NCI-H2196 treated with DMSO at 0.1 percent for 48 hours (cell line): ENCODE results near the gene CTNND2.
"Not testable (repeated sequence)": the region's sequence is repeated elsewhere in the genome, so short reads cannot be mapped to it uniquely, and the experiment has no call there.

Source experiments
- DNase-seq: peaks from one replicate; lab custom pipeline; 2025; ENCODE audit not compliant: unreplicated experiment; lab: John Stamatoyannopoulos, UW

CTNND2 gene

DNA sequence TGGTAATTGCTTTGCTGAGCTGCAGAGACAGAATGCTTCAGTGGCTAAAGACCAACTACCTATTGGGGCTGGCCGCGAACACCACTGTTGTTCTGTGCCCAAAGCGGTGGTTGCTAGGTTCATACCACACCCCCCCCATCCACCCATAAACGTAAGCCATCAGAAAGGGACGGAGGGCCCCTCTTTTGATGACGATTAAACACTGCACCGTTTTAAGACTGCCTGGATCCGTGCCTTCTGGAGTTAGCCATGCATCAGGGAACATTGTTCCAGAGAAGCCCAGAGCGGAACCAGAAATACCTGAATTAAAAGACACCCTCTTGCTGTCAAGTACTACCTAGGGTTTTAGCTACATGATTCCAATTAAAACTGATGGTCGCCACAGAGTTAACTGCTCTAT lies 774.1 kb downstream of the CTNND2 start:
- DNase-seq: no peak

DNA sequence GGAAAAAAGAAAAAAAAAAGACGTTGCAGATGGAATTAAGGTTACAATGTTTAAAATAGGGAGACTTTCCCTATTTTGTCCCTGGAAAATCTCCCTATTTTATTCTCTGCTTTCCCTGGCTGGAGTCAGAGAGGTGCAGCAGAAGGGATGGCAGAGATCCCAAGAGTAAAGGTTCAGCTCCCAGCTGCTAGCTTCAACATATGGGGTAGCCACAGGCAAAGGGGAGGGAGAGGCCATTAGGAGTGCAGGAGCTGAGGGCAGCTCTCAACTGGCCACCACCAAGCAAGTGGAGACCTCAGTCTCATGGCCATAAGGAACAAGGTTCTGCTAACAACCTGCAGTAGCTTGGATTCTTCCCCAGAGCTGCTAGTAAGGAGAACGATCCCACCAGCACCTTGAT lies 776.2 kb downstream of the CTNND2 start:
- no peak for DNase-seq

DNA sequence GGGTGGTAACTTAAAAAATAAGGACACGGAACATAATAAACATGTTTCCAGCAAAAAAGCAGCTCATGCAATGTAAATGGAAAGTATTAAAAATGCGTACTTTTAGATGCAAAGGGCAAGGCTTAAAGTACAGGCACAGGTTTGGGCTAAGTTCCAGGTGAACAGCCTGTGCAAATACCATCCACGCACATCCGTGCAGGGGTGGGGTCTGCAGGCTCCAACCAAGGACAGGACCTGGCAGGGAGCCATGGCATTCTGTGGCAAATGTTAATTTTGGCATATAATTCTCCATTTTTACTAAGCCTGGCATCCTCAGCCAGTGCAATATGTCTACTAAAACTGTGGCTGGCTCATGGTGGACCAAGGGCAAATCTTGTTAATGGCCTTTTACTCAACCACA lies 777.4 kb downstream of the CTNND2 start:
- DNase-seq: no peak

DNA sequence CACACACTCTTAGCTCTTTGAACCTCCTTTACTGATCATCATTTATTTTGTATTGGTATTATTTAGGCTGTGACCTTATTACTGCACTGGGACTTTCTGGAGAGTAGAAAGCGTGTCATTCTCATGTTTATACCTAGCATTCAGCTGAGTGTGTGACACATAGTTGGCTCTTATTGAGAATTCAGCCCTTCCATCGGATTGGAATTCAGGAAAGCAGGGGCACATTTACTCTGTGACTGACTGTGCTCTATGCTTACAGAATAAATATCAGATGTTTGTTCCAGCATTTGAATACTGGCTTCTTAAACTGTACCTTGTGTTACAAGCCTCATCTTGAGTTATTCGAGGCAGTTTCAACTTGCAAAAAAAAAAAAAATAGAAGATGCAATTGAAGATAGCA lies 782.4 kb downstream of the CTNND2 start:
- no peak for DNase-seq

DNA sequence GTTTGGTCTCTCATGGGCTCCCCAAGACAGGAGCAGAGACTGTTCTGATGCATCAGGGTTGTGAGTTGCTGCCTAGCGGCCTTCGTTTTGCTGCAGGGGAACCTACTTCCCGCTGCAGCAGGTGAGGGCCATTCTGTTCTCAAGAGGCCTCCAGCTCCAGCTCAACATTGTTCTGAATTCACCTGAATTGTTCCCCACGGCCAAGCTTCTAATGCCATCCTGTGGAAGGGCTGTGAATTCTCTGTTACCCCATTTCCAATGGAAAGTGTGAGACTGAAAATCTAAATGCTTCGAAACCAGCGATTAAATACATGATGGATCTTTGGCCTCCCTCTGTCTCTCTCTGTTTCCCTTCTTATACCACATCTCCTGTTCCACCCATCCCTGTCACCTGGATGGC lies 794.1 kb downstream of the CTNND2 start:
- no peak for DNase-seq

DNA sequence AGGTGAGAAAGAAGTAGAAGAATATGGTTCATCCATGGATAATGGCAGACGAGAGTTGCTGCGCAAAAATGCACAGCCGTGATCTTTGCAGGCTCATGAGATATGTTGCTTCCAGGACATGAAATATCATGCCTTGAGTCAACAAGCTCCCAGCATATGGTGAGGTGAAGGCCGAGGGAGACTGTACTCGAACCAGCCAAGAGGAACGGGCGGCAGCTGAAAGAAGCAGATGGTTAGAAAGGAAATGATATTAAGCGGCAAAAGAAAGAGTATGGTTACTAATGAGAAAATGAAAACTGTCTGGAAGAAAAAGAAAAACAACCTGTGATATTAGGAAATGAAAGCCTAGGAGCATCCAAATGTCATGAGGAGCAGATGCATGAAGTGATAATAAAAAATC lies 798.5 kb downstream of the CTNND2 start:
- no peak for DNase-seq

DNA sequence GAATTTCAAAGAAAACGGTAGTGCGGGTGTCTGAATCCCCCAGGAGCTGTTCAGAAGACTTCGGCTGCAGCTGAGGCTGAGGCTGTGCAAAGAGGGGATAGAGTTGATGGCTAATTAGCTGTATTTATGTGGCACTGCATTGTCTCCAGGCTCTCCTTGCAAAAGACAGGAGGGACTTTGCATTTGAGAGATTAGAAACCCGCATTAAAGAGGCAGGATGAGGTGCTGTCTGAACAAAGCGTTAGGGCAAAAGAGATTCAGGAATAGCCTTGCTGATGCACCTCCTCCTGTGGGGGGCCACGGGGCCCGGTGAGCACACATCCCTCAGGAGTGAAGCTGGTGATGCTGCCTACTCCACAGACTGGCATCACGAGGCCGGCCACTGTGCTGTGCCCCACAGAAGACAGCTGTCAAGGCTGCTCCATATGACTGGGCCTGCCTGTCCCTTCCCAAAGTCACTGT lies 799.6 kb downstream of the CTNND2 start:
- DNase-seq: no peak

DNA sequence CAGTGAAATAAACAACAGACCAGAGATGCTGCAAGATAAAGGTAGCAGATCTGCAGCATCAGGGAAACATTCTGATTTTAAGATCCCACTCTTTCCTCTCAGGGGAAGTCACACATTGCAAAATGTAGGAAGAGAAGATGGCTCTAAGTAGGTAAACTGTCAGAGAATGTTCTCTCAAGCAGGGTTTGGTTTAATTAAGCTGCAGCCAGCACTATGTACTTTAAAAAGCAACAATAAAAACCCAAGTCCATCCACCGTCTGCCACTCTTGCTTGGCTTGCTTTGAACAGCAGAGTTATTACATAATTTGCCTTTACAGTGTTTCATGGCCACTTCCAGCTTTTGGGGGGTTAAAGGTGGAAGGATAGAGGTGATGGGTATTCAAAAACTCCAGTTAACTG lies 800.0 kb downstream of the CTNND2 start:
- DNase-seq: no peak

DNA sequence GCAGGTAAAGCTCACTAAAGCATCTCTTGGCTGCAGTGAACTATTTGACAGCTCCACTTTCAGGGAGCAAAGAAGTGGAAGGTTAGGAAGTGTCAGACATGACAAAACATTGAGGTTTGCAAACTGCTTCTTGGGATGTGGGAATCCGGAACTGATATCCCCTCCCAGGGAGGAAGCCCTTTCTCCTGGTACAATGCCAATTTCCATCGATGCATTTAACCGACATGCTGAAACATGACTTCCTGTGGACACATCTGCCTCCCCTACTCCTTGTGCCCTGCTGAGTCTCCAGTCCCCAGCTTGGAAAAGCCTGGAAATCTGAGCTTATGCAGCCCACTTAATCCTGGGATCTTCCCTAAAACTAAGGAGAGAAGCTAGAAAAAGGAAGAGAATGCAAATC lies 820.1 kb downstream of the CTNND2 start:
- no peak for DNase-seq

DNA sequence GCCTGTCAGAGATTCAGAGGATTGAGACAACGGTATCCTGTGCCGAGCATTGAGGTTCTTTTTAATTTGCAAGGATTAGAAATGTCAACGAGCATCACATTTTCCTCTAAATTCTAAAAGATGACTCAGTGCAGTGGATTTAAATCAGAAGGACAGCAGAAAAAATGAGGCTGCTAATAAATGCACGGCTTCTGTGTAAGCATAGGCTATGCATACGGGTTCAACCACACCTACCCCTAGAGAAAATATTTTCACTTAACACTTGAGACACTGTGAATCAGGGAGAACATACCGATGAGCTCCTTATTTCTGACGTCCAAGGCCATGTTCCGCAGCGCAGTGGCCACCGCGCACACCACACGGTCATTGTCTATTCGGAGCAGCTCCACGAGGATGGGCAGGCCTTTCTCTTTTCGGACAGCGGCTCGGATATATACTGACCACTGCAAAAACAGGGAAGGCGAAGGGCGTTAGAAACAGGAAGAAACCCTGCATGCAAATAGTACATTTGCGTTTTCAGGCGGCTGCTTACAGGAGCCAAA lies 821.8 kb downstream of the CTNND2 start:
- DNase-seq: no peak

DNA sequence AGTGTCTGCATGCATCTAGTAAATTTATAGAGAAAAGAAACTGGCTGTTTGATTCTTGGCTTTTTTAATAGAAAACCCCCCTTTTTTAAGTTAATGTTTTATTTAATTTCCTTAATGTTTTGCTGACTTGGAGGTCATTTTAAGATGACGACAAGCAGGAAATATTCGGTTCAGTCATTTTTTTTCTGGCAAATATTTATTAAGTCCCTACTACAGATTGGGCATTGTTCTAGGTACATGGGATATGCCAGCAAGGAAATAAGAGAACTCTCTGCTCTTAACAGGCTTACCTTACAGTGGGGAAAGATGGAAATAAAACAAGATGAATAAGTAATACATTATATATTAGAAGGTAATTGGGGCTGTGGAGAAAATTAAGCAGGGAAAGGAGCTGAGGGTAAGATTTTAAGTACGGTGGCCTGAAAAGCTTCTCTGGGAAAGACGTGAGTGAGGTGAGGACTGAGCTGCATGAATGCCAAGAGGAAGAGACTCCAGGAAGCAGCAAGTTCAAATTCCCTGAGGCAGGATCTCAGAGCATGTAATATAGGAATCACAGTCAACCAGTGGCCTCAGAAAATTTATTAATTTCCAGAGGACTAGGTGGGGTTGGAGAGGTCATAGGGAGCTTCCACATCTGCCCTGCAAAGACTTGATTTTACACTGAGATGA lies 827.2 kb downstream of the CTNND2 start:
- no peak for DNase-seq

DNA sequence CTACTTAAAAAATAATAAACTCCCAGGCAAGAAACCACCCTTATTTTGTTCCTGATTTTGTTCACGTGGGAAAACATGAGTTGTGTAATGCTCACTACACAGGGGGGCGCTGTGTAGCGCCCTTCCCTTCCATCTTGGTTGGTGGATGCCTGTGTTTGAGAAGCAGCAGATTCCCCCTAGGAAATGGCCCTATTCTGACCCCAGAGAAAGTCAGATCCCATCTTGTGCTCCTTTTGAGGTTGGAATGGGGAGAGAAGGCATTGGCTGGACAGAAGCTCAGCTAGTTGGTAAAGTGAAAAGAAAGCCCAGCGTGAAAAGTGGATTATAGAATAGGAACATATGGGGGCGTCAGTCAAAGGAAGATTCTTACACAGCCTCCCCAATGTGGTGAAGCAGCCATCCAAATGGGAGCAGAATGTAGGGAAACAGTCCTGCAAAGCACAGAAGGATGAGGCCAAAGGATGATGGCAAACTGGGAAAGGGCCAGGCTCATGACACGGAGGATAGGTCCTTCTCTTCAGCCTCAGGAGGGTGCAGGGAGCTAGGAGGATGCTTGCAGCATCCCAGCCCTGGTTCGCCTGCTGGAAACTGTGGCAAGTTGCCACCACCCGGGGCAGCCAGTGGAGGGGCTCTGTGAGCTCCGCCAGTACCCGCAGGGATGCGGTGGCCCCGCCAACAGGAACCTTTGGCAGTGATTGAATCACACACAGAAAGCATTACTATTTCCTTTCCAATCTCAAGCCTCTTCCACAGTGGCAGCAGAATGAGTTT lies 829.0 kb downstream of the CTNND2 start:
- no peak for DNase-seq

DNA sequence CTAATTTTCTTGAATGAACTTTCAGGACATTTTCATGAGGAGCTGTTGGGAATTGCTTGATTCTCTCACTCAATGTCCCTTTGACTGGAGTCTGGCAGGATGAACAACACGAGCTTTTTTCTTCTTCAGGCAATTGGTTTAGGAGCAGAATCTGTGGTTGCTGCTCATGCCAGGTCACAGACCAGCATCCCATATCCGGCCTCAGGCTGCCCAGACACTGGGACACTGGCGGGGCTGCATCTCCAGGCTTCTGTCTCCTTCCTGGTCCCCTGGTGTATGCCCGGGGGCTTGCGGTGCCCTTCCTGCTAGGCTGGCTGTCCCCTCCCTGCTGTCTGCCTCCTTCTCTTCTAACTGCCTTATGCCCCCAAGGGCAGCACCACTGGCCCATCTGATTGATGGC lies 831.7 kb downstream of the CTNND2 start:
- DNase-seq: no peak

DNA sequence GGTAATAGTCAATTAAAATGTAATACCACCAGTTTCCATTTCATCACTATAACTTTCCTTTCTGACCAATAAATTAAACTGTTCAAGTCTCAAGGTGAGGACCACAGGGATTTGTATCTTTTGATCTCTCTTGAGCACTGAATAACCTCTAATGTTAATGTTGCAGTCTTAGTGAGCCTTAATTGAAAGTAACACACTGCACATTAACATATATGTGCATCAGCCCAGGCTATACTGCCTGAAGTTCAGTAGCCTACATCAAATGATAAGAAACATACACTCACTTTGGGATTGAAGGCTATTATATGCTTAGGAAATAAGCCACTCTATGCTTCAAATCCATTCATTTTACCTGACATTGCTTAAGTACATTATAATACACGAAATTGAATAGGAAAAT lies 832.2 kb downstream of the CTNND2 start:
- DNase-seq: no peak

DNA sequence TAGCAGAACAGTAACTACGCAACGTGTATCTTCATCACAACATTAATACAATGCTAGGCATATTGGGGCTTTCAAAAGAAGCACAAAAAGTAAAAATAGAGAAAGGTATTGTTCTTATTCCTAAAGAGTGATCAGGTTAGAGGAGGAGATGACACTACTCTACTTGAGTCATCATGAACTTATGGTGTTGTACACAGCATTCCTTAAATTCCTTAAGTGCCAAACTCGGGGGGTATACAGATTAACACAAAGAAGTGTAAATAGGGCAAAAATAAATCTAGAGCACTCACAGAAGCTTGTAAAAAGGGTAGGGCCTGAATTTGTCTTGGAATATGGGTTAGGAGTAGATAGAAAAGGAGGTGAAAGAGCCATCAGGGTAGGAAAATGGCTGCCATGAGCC lies 835.2 kb downstream of the CTNND2 start:
- no peak for DNase-seq

DNA sequence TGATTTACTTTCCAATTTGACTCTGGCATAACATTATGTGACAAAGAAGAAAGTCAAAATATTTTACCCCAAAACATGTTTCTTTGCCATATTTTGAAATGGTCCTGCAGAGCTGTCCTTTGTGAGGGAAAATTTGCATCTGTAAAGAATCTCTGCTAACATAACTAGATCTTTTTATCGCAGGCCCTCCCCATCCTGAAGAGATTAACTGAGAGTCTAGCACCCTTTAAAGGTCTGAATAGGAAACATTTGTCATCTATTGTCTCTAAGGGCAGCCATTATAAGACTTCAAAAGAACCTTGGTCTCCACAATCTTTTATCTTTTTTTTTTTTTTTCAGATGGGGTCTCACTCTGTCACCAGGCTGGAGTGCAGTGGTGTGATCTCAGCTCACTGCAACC lies 838.5 kb downstream of the CTNND2 start:
- not testable (repeated sequence) for DNase-seq

DNA sequence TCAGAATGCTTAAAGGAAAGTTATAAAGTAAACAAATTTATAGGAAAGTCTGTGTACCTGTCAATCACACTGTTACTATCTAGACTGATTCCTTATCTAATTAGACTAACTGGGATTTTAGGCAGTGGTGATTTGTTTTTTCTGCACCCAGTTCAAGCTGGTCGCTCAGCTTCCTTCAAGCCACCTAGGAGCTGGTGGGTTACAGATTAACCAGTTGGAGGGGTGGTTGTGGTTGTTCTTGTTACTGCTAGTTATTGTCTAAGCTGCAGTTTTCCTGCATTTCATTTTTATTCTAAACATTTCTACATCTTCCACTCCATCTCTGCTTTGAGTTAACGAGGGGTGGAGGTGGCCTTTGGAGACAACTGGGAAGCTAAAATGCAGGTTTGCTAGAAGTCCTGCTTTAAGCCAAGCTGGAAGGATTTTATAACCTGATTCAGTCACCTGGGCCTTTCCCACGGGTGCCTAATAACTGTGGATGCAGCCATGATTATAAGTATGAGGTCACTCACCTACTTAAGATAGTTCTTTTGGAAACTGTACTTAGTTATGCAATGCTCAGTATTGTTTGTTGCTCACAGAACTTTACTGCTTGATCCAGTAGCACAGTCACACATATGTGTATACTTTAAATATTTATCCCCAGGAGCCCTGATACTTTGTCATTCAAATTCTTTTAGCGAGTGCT lies 839.3 kb downstream of the CTNND2 start:
- no peak for DNase-seq

DNA sequence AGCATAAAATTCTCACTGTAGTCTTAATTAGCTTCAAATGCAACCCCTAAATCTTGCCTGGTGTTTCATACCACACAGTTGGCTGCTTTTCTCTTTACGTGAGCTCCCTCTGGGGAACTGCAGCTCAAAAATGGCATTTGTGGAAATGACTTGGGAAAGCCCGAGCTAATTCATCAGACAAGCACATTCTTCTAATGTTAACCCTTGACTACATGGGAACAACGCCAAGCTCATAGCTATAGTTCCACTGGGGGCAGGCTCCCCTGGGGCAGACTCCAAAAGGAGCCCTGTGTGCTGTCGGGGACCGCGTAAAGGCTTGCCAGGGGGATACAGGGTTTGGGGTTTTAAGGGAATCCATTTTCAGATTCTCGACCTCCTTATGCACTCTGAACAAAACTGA lies 841.8 kb downstream of the CTNND2 start:
- DNase-seq: no peak

DNA sequence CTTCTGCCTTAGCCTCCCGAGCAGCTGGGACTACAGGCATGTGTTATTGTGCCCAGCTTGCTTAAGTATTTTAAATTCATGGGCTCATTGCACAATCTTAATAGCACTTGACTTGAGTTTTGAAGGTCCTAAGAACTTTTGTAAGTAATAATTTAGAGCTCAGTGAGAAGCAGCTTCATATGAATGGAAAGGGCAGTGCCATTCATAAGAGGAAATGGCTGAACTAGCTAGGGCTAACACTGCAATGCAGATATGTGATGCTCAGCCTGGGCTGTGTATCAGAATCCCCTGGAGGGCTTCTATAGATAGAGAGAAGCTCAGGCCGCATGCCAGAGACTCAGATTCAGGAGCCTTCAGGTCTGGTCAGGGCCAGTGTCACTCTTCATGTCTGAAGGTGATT lies 847.7 kb downstream of the CTNND2 start:
- no peak for DNase-seq

DNA sequence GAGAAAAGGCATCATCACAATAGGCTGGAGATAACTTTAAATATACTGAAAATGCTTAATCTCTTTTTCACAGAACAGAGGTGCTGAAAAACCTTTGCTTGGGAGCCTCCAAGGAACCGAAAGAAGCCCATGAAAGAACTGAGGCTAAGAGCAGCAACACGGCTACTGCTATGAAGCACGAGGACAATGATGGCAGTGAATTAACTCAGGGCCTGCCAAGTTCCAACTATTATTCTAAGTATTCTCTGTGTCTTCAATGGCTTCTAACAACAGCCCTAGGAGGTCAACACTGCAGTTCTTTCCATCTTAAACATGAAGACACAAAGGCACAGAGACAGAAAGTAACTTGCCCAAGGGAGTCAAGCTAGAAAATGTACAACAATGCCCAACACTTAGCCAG lies 850.2 kb downstream of the CTNND2 start:
- no peak for DNase-seq

DNA sequence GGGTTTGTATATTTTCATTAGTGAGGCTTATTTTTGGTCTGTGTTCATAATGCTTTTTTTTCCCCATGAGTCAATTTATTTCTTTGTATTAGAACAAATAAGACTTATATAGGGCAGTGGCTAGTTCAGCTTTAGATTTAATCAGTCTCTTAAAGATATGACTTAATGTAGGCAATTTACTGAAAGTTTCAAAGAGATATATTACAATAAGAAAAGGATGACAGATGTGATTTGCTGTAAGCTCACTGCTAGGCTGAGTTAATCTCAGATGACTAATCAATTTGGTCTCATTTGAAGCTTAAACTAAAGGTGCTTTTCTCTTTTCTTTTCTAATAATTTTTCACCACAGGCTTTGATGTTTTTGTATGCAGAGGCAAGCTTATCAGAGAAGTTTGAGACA lies 851.4 kb downstream of the CTNND2 start:
- DNase-seq: no peak
